IMR-90 (cell line): Measurements from ENCODE around the gene UCHL1. TPM values are rescaled to one million over a fixed set of nuclear protein-coding genes. Genes with fewer than 3 reads are reported as not detected.

Source experiments
- ATAC-seq: fragments of 200-7000 bp; cut with Tn5 transposase; 2 replicates; pipeline ENCODE4 v1.9.1; 2020; ENCODE audit warnings: low read depth, mild to moderate bottlenecking, moderate library complexity
- BruUV-seq: library from RNA; stranded (reverse); fragments of 400-500 nt; replicated peaks from 2 replicates; lab custom pipeline; 2021; lab: Mats Ljungman, UMichigan
- CTCF ChIA-PET: fragments of 300-600 bp; formaldehyde crosslinking; extraction: SDS; loops from one replicate; lab custom pipeline; 2021; ENCODE audit warnings: antibody characterized with exemption; lab: Yijun Ruan, JAX
- POLR2A ChIA-PET: fragments of 300-600 bp; sonication (Branson Sonifier 250); formaldehyde crosslinking; loops from one replicate; lab custom pipeline; 2022; ENCODE audit warnings: antibody characterized with exemption; ENCODE audit not compliant: unreplicated experiment; lab: Charles Lee
- DNase-seq: peaks from one replicate; pipeline ENCODE4 v3.0.0; 2013
- H2AFZ ChIP-seq: replicated peaks from 2 replicates; pipeline ENCODE3; 2013; ENCODE audit warnings: low read length, mild to moderate bottlenecking; ENCODE audit not compliant: poor library complexity
- H2AK5ac ChIP-seq: 2 replicates; pipeline ENCODE4 v1.6.1; 2013; ENCODE audit warnings: low read depth, low read length, inconsistent platforms
- H2AK9ac ChIP-seq: replicated peaks from 2 replicates; pipeline ENCODE3; 2013; ENCODE audit warnings: mild to moderate bottlenecking, low read depth, low read length, moderate library complexity; ENCODE audit not compliant: poor library complexity
- H2BK120ac ChIP-seq: 2 replicates; pipeline ENCODE4 v1.6.1; 2013; ENCODE audit warnings: low read depth, low read length, inconsistent platforms
- H2BK15ac ChIP-seq: 3 replicates; pipeline ENCODE4 v1.6.1; 2013; ENCODE audit warnings: low read depth, low read length, inconsistent platforms
- H2BK20ac ChIP-seq: 2 replicates; pipeline ENCODE4 v1.6.1; 2013; ENCODE audit warnings: low read depth, mild to moderate bottlenecking, inconsistent platforms, low read length, moderate library complexity
- H2BK5ac ChIP-seq: 2 replicates; pipeline ENCODE4 v1.6.1; 2013; ENCODE audit warnings: mild to moderate bottlenecking, low read depth, low read length, inconsistent platforms; ENCODE audit not compliant: poor library complexity, severe bottlenecking
- H3K14ac ChIP-seq: replicated peaks from 2 replicates; pipeline ENCODE4 v1.6.1; 2013; ENCODE audit warnings: low read depth, low read length, inconsistent platforms
- H3K18ac ChIP-seq: 2 replicates; pipeline ENCODE4 v1.6.1; 2013; ENCODE audit warnings: low read depth, low read length, control low read depth
- H3K23ac ChIP-seq: 2 replicates; pipeline ENCODE4 v1.6.1; 2013; ENCODE audit warnings: low read depth, low read length, inconsistent platforms
- H3K27ac ChIP-seq: 2 replicates; pipeline ENCODE4 v1.5.1; 2013; ENCODE audit warnings: mild to moderate bottlenecking, control low read depth, low read length; ENCODE audit not compliant: insufficient read depth
- H3K27me3 ChIP-seq: 2 replicates; pipeline ENCODE4 v1.6.1; 2013; ENCODE audit warnings: low read length; ENCODE audit not compliant: control insufficient read depth, insufficient read depth
- H3K36me3 ChIP-seq: 2 replicates; pipeline ENCODE4 v1.6.1; 2013; ENCODE audit warnings: low read length, mixed read lengths; ENCODE audit not compliant: control insufficient read depth, insufficient read depth
- H3K4ac ChIP-seq: 2 replicates; pipeline ENCODE4 v1.6.1; 2013; ENCODE audit warnings: low read depth, low read length, inconsistent platforms
- H3K4me1 ChIP-seq: 2 replicates; pipeline ENCODE4 v1.6.1; 2013; ENCODE audit warnings: low read length, mixed read lengths; ENCODE audit not compliant: control insufficient read depth, insufficient read depth
- H3K4me2 ChIP-seq: 2 replicates; pipeline ENCODE4 v1.6.1; 2013; ENCODE audit warnings: low read depth, mild to moderate bottlenecking, control low read depth, low read length, moderate library complexity
- H3K4me3 ChIP-seq: 2 replicates; pipeline ENCODE4 v1.5.1; 2013; ENCODE audit warnings: low read depth, mild to moderate bottlenecking, control low read depth, low read length, moderate library complexity; ENCODE audit not compliant: insufficient read depth
- H3K56ac ChIP-seq: 2 replicates; pipeline ENCODE4 v1.6.1; 2013; ENCODE audit warnings: low read length, inconsistent platforms; ENCODE audit not compliant: insufficient read depth; ENCODE audit errors: extremely low read depth
- H3K79me1 ChIP-seq, 2 experiments: 2 replicates each; pipeline ENCODE4 v1.6.1; 2013; ENCODE audit warnings: low read length in 2 of 2, inconsistent platforms in 1 of 2, low read depth in 1 of 2
- H3K9ac ChIP-seq: 2 replicates; pipeline ENCODE4 v1.6.1; 2013; ENCODE audit warnings: low read depth, low read length, control low read depth
- H3K9me1 ChIP-seq: 2 replicates; pipeline ENCODE4 v1.6.1; 2013; ENCODE audit warnings: low read length, inconsistent platforms; ENCODE audit not compliant: insufficient read depth
- H3K9me3 ChIP-seq: 2 replicates; pipeline ENCODE4 v1.6.1; 2013; ENCODE audit warnings: low read length; ENCODE audit not compliant: control insufficient read depth, insufficient read depth
- H4K20me1 ChIP-seq: 2 replicates; pipeline ENCODE4 v1.6.1; 2013; ENCODE audit warnings: low read length, inconsistent platforms; ENCODE audit not compliant: insufficient read depth
- H4K5ac ChIP-seq: 2 replicates; pipeline ENCODE4 v1.6.1; 2013; ENCODE audit warnings: mild to moderate bottlenecking, low read depth, low read length, control low read depth
- H4K8ac ChIP-seq, 2 experiments: 2 replicates each; pipeline ENCODE4 v1.6.1; 2013; ENCODE audit warnings: low read depth in 2 of 2, low read length in 2 of 2, control low read depth in 1 of 2, inconsistent platforms in 1 of 2
- H4K91ac ChIP-seq: 2 replicates; pipeline ENCODE4 v1.6.1; 2013; ENCODE audit warnings: low read depth, low read length, inconsistent platforms; ENCODE audit not compliant: insufficient read depth
- BHLHE40 ChIP-seq: fragments of 150-350 bp; IDR thresholded peaks from 2 replicates; pipeline ENCODE4 v1.6.1; 2016; ENCODE audit warnings: mild to moderate bottlenecking, low read depth, low read length
- CEBPB ChIP-seq: IDR thresholded peaks from 2 replicates; pipeline ENCODE4 v1.6.1; 2012; ENCODE audit warnings: low read depth, low read length, improper control_type of control experiment
- CHD1 ChIP-seq: IDR thresholded peaks from 2 replicates; pipeline ENCODE4 v1.6.1; 2012; ENCODE audit warnings: low read depth, low read length, improper control_type of control experiment
- FOS ChIP-seq: fragments of 150-350 bp; IDR thresholded peaks from 2 replicates; pipeline ENCODE4 v1.6.1; 2016; ENCODE audit warnings: low read depth, low read length
- MAFK ChIP-seq: IDR thresholded peaks from 2 replicates; pipeline ENCODE4 v1.6.1; 2012; ENCODE audit warnings: low read depth, low read length, improper control_type of control experiment
- MAZ ChIP-seq: IDR thresholded peaks from 2 replicates; pipeline ENCODE4 v1.6.1; 2012; ENCODE audit warnings: low read depth, mild to moderate bottlenecking, low read length, improper control_type of control experiment, moderate library complexity, borderline replicate concordance
- MXI1 ChIP-seq: IDR thresholded peaks from 2 replicates; pipeline ENCODE4 v1.6.1; 2012; ENCODE audit warnings: low read depth, mild to moderate bottlenecking, low read length, moderate library complexity, borderline replicate concordance
- NFE2L2 ChIP-seq: fragments of 150-350 bp; IDR thresholded peaks from 2 replicates; pipeline ENCODE4 v1.6.1; 2016; ENCODE audit warnings: low read depth, mild to moderate bottlenecking, low read length
- POLR2A ChIP-seq: IDR thresholded peaks from 2 replicates; pipeline ENCODE4 v1.6.1; 2012; ENCODE audit warnings: mild to moderate bottlenecking, low read depth, low read length
- RAD21 ChIP-seq: IDR thresholded peaks from 2 replicates; pipeline ENCODE4 v1.6.1; 2012; ENCODE audit warnings: low read length, improper control_type of control experiment
- RCOR1 ChIP-seq: IDR thresholded peaks from 2 replicates; pipeline ENCODE4 v1.6.1; 2012; ENCODE audit warnings: mild to moderate bottlenecking, low read length, improper control_type of control experiment; ENCODE audit not compliant: insufficient replicate concordance
- RFX5 ChIP-seq: IDR thresholded peaks from 2 replicates; pipeline ENCODE4 v1.8.0; 2012; ENCODE audit warnings: low read depth, mild to moderate bottlenecking, low read length, moderate library complexity
- SMC3 ChIP-seq: fragments of 150-350 bp; IDR thresholded peaks from 2 replicates; pipeline ENCODE4 v1.6.1; 2016; ENCODE audit warnings: low read depth, mild to moderate bottlenecking, antibody characterized with exemption, low read length, moderate library complexity
- WGBS, 2 experiments: methylation state at CpG; one replicate each; pipeline versions ENCODE4 v1.1.5 to v1.1.7; 2013; ENCODE audit warnings: missing lambda C conversion rate in 2 of 2; ENCODE audit not compliant: insufficient read length in 1 of 2; ENCODE audit errors: extremely low coverage in 2 of 2; 5-methylcytosine and 5-hydroxymethylcytosine counted together
- dilution Hi-C: fragments of 300-500 bp; cut with HindIII; formaldehyde crosslinking; loops from one replicate; pipeline ENCODE4 v1.14.3; 2018; ENCODE audit warnings: low sequenced_read_pairs; ENCODE audit not compliant: unreplicated experiment
- in situ Hi-C: fragments of 300-500 bp; cut with MboI; formaldehyde crosslinking; loops from 3 replicates; pipeline ENCODE4 v1.14.3; 2019; ENCODE audit warnings: low sequenced_read_pairs, inconsistent platforms, mixed read lengths
- intact Hi-C: fragments of 100-400 bp; cut with micrococcal nuclease; formaldehyde crosslinking; loops from 2 replicates; pipeline ENCODE4 v1.10.0; 2022
- polyA plus RNA-seq, 3 experiments: library from polyadenylated mRNA; depleted of rRNA; stranded (reverse); fragments of >200 nt; gene quantifications; 2 replicates each; pipeline ENCODE4 v1.2.3, GENCODE V29; 2012; ENCODE audit warnings: low replicate concordance in 1 of 3
- total RNA-seq: library from RNA; depleted of rRNA; stranded (reverse); fragments of >200 nt; gene quantifications from 2 replicates; pipeline ENCODE4 v1.2.3, GENCODE V29; 2012
- TF ChIP-seq, protein P1 (sequence below): fragments of 150-350 bp; IDR thresholded peaks from 2 replicates; pipeline ENCODE4 v1.6.1; 2016; ENCODE audit warnings: low read depth, mild to moderate bottlenecking, low read length, moderate library complexity, borderline replicate concordance
- TF ChIP-seq, protein P2 (sequence below): fragments of 150-350 bp; IDR thresholded peaks from 2 replicates; pipeline ENCODE4 v1.6.1; 2017; ENCODE audit warnings: mild to moderate bottlenecking, antibody characterized with exemption, low read length, low read depth

Gene UCHL1
- total and polyA plus RNA-seq, 2 of the 4 experiments (the other 2 are of a cell fraction): 972 to 2,118 TPM

DNA sequence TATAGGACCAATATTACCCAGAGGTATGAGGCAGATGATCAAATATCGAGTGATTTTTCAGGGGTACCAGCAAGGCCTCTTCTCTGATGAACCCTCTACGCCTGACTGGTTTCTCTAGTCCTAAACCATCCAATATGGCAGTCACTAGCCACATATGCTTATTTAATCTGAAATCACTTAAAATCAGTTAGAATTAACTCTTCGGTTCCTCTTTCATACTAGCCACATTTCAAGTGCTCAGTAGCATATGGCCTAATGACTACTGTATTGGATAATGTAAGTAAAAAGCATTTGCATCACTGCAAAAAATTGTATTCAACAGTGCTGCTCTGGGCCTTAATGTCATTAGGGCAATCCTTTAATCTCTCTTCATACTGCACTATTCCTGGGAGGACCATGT is 38.0 kb upstream of the UCHL1 start:
- no peak overlapping the region for H3K9ac ChIP-seq
- DNase-seq (no peak), ATAC-seq (no peak)
- in situ Hi-C loops: loop anchor here (5.0 kb wide), 2 partner anchors 241 to 296 kb away; no protein-coding TSS in a partner anchor
- no peaks in the 10 kb centered on the region; the same call in 1 of the 2 replicates for H3K9me1 ChIP-seq
- no peak for TF ChIP-seq RAD21
- no peak for TF ChIP-seq MAFK
- TF ChIP-seq, protein P1, sequence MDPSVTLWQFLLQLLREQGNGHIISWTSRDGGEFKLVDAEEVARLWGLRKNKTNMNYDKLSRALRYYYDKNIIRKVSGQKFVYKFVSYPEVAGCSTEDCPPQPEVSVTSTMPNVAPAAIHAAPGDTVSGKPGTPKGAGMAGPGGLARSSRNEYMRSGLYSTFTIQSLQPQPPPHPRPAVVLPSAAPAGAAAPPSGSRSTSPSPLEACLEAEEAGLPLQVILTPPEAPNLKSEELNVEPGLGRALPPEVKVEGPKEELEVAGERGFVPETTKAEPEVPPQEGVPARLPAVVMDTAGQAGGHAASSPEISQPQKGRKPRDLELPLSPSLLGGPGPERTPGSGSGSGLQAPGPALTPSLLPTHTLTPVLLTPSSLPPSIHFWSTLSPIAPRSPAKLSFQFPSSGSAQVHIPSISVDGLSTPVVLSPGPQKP: no peak
- TF ChIP-seq, protein P2, sequence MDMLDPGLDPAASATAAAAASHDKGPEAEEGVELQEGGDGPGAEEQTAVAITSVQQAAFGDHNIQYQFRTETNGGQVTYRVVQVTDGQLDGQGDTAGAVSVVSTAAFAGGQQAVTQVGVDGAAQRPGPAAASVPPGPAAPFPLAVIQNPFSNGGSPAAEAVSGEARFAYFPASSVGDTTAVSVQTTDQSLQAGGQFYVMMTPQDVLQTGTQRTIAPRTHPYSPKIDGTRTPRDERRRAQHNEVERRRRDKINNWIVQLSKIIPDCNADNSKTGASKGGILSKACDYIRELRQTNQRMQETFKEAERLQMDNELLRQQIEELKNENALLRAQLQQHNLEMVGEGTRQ: no peak
- TF ChIP-seq CHD1: no peak
- no peak for TF ChIP-seq RFX5
- TF ChIP-seq MAZ: no peak
- TF ChIP-seq FOS: no peak
- TF ChIP-seq POLR2A: no peak
- no peak for TF ChIP-seq MXI1
- TF ChIP-seq NFE2L2: no peak
- no peak for TF ChIP-seq CEBPB
- TF ChIP-seq BHLHE40: no peak
- TF ChIP-seq RCOR1: no peak
- no peak for TF ChIP-seq SMC3
- no peak overlapping the region for H3K14ac ChIP-seq
- H3K56ac ChIP-seq: no peak overlapping the region
- no peak overlapping the region for H4K8ac ChIP-seq
- no peak overlapping the region for H2AK9ac ChIP-seq
- H3K4me2 ChIP-seq: no peak overlapping the region
- no peak overlapping the region for H2AK5ac ChIP-seq
- no peak overlapping the region for H3K4ac ChIP-seq
- no peak overlapping the region for H2BK15ac ChIP-seq
- BruUV-seq: no TSS peak
- no peak overlapping the region for H3K4me3 ChIP-seq
- no peaks in the 10 kb centered on the region for H3K36me3 ChIP-seq
- H3K27ac ChIP-seq: no peak overlapping the region
- CTCF ChIA-PET: no interaction called here
- WGBS, 2 experiments: 92% methylated on average over 2 of the region's 3 CpGs; no CpG with 5 or more reads in 1 of the 2 experiments
- H2BK120ac ChIP-seq: no peak overlapping the region
- peaks cover 2% of the 10 kb centered on the region; the same call in 1 of the 2 replicates for H3K4me1 ChIP-seq
- no peak overlapping the region for H2BK20ac ChIP-seq
- H4K5ac ChIP-seq: no peak overlapping the region
- intact Hi-C loops: no loop called here
- H2AFZ ChIP-seq: no peak overlapping the region
- peaks cover 2% of the 10 kb centered on the region; the same call in 1 of the 2 replicates for H3K27me3 ChIP-seq
- H3K23ac ChIP-seq: no peak overlapping the region
- no peaks in the 10 kb centered on the region for H3K9me3 ChIP-seq
- POLR2A ChIA-PET: no interaction called here
- no peak overlapping the region for H4K91ac ChIP-seq
- H4K20me1 ChIP-seq: no peaks in the 10 kb centered on the region
- no peak overlapping the region for H2BK5ac ChIP-seq
- dilution Hi-C loops: no loop called here
- no peak overlapping the region for H3K18ac ChIP-seq
- no peaks in the 10 kb centered on the region for H3K79me1 ChIP-seq
